Measurements from ENCODE around the gene UNC13B.

DNA sequence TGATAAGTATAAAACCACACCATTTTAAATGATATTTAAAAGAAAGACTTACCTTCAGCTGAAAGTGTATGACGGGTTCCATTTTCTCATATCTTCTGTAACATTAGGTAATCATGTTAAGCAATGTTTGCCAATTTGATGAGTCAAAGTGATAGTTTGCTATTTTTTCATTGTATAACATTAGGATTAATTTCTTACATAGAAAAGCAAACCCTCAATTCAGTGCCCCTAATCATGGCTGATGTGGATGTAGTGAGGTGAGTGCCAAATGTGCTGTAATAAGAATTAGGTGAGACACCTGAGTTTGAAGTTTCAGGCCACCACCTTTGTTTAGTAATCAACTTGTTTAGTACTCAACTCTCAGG, 68.0 kb downstream of the UNC13B start:
- TF ChIP-seq, protein P1, sequence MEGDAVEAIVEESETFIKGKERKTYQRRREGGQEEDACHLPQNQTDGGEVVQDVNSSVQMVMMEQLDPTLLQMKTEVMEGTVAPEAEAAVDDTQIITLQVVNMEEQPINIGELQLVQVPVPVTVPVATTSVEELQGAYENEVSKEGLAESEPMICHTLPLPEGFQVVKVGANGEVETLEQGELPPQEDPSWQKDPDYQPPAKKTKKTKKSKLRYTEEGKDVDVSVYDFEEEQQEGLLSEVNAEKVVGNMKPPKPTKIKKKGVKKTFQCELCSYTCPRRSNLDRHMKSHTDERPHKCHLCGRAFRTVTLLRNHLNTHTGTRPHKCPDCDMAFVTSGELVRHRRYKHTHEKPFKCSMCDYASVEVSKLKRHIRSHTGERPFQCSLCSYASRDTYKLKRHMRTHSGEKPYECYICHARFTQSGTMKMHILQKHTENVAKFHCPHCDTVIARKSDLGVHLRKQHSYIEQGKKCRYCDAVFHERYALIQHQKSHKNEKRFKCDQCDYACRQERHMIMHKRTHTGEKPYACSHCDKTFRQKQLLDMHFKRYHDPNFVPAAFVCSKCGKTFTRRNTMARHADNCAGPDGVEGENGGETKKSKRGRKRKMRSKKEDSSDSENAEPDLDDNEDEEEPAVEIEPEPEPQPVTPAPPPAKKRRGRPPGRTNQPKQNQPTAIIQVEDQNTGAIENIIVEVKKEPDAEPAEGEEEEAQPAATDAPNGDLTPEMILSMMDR (IDR thresholded peaks at IDR 0.05) = no peak
- no peak for TF ChIP-seq POLR2A (IDR thresholded peaks at IDR 0.05)
